NCI-H146 treated with DMSO at 0.1 percent for 48 hours (cell line): Measurements from ENCODE around the gene VEZT.
A peak's percentile ranks its signal among the peaks of the same experiment; 100 is the strongest.
"Not testable (repeated sequence)": the region's sequence is repeated elsewhere in the genome, so short reads cannot be mapped to it uniquely, and the experiment has no call there.

Experiments used
- DNase-seq: peaks from one replicate; lab custom pipeline; 2025; ENCODE audit not compliant: unreplicated experiment; lab: John Stamatoyannopoulos, UW

VEZT gene

GRCh38 chr12:95314756-95315155 is 97.1 kb downstream of the VEZT start:
- not testable (repeated sequence) for DNase-seq

- no peak for DNase-seq
Measured at GRCh38 chr12:95316798-95317197, 99.2 kb downstream of the VEZT start.

- peak; percentile 91 for DNase-seq
Measured at GRCh38 chr12:95318071-95318545, 100.5 kb downstream of the VEZT start.

GRCh38 chr12:95319694-95320331 is 102.2 kb downstream of the VEZT start:
- no peak for DNase-seq

- no peak for DNase-seq
Measured at GRCh38 chr12:95321516-95322246, 104.1 kb downstream of the VEZT start.

- DNase-seq: no peak
Measured at GRCh38 chr12:95322326-95322725, 104.7 kb downstream of the VEZT start.

- DNase-seq: no peak
Measured at GRCh38 chr12:95323212-95323611, 105.6 kb downstream of the VEZT start.

- not testable (repeated sequence) for DNase-seq
Measured at GRCh38 chr12:95324246-95324645, 106.6 kb downstream of the VEZT start.

- DNase-seq: no peak
Measured at GRCh38 chr12:95325501-95325900, 107.9 kb downstream of the VEZT start.

- DNase-seq: no peak
Measured at GRCh38 chr12:95326445-95326844, 108.8 kb downstream of the VEZT start.

- DNase-seq: no peak
Measured at GRCh38 chr12:95326855-95327254, 109.2 kb downstream of the VEZT start.

- DNase-seq: no peak
Measured at GRCh38 chr12:95328708-95329107, 111.1 kb downstream of the VEZT start.

- no peak for DNase-seq
Measured at GRCh38 chr12:95335948-95336347, 118.3 kb downstream of the VEZT start.

GRCh38 chr12:95336387-95337067 is 118.9 kb downstream of the VEZT start:
- peak; percentile 55 for DNase-seq

- no peak for DNase-seq
Measured at GRCh38 chr12:95337146-95337545, 119.5 kb downstream of the VEZT start.

GRCh38 chr12:95339086-95339788 is 121.6 kb downstream of the VEZT start:
- DNase-seq: no peak

- DNase-seq: no peak
Measured at GRCh38 chr12:95342008-95342407, 124.4 kb downstream of the VEZT start.

GRCh38 chr12:95343461-95344230 is 126.0 kb downstream of the VEZT start:
- no peak for DNase-seq

GRCh38 chr12:95349291-95349690 is 131.7 kb downstream of the VEZT start:
- DNase-seq: no peak

GRCh38 chr12:95351748-95352147 is 134.1 kb downstream of the VEZT start:
- no peak for DNase-seq
